Activated CD4-positive, alpha-beta memory T cell treated with anti-CD3 and anti-CD28 coated beads for 36 hours (primary cell): ENCODE results near the gene CFAP73. TPM values are rescaled to one million over a fixed set of nuclear protein-coding genes. Genes with fewer than 3 reads are reported as not detected.
"Not testable (repeated sequence)": the region's sequence is repeated elsewhere in the genome, so short reads cannot be mapped to it uniquely, and the experiment has no call there.

Experiments
- CTCF ChIA-PET: fragments of 350-600 bp; sonication (Branson Sonifier 250); formaldehyde crosslinking; loops from one replicate; lab custom pipeline; 2021; ENCODE audit warnings: antibody characterized with exemption, inconsistent platforms; lab: Charles Lee
- POLR2A ChIA-PET: fragments of 350-600 bp; sonication (Branson Sonifier 250); formaldehyde crosslinking; loops from one replicate; lab custom pipeline; 2021; ENCODE audit warnings: antibody characterized with exemption; lab: Charles Lee
- DNase-seq: peaks from one replicate; pipeline ENCODE4 v3.0.0-alpha.2; 2020
- H3K27ac Mint-ChIP-seq: one replicate; pipeline ENCODE4 v1.8.0; 2021; ENCODE audit warnings: mixed read lengths
- H3K27me3 Mint-ChIP-seq: one replicate; pipeline ENCODE4 v1.8.0; 2021; ENCODE audit warnings: mixed read lengths
- H3K36me3 Mint-ChIP-seq: one replicate; pipeline ENCODE4 v1.8.0; 2021; ENCODE audit warnings: mixed read lengths
- H3K4me1 Mint-ChIP-seq: one replicate; pipeline ENCODE4 v1.8.0; 2021; ENCODE audit warnings: low read depth, mixed read lengths
- H3K4me3 Mint-ChIP-seq: one replicate; pipeline ENCODE4 v1.8.0; 2021; ENCODE audit warnings: mild to moderate bottlenecking, mixed read lengths
- H3K9me3 Mint-ChIP-seq: one replicate; pipeline ENCODE4 v1.8.0; 2021; ENCODE audit warnings: mixed read lengths
- intact Hi-C: fragments of 100-400 bp; cut with micrococcal nuclease; formaldehyde crosslinking; loops from one replicate; pipeline ENCODE4 v1.15.1; 2023
- total RNA-seq, 2 experiments: library from RNA; stranded (reverse); gene quantifications; one replicate each; pipeline ENCODE4 v1.2.3, GENCODE V29; 2021

CFAP73 gene
- total RNA-seq, 2 experiments from 2014 or later = 0.90 to 0.94 TPM

DNA sequence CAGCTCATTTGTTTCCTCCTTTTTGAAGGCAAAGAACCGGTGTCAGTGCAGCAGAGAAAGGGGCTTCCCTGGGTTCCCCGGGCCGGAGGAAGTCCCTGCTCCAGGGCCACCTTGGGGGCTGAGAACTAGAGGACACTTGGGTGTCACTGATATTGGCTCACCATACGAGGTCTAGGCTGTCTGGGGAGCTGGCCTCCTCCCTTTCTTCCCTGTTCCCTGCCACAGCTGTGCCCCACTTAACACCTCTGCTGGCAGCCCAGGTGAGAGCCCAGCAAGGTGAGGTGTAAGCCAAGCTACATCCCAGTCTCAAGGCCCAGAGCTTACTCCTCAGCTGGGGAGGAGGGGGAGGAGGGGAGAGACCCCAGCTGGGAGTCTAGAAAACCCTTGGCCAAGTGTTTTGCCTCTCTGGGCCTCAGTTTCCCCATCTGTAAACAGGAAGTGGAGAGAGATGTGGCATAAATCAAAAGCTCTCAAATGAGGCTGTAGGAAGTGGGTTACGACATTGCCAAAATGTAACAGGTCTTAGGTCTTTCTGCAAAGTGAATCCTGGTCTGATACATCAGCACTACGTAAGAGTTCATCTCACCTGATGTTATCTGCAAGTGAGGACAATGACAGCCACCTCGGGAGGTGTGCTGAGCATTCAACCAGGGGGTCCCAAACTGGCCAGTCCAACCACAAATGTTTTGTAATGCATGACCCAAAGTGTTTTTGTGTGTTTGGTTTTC lies 39.5 kb upstream of the CFAP73 start:
- CTCF ChIA-PET = interaction anchor here (2.9 kb wide), 1 partner anchor 11 kb away, joined by 12 read pairs; no protein-coding TSS in a partner anchor
- no peak overlapping the region for H3K4me3 Mint-ChIP-seq
- POLR2A ChIA-PET = no interaction called here
- peaks cover 4% of the 10 kb centered on the region for H3K4me1 Mint-ChIP-seq
- DNase-seq = no peak
- no peaks in the 10 kb centered on the region for H3K27me3 Mint-ChIP-seq
- no peaks in the 10 kb centered on the region for H3K36me3 Mint-ChIP-seq
- H3K27ac Mint-ChIP-seq = no peak overlapping the region
- intact Hi-C loops = no loop called here
- no peaks in the 10 kb centered on the region for H3K9me3 Mint-ChIP-seq

DNA sequence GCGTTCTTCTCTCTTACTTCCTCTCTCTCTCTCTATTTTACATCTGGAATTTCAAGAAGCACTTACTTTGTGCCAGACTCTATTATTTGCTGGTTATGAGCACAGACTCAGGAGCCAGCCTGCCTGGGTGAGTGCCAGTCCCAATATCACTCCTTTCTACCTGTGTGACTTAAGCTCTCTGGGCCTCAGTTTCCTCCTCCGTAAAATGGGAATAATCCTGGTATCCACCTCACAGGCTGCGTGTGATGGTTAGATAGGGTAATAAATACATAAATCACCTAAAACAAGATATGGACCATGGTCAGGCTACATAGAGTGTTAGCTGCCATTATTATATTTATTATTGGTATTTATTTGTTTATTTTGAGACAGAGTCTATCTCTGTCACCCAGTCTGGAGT lies 38.3 kb upstream of the CFAP73 start:
- H3K4me3 Mint-ChIP-seq = no peak overlapping the region
- no peaks in the 10 kb centered on the region for H3K36me3 Mint-ChIP-seq
- CTCF ChIA-PET = interaction anchor here (1.1 to 2.9 kb wide), 2 partner anchors 13 to 63 kb away, joined by 4 to 12 read pairs; no protein-coding TSS in a partner anchor
- intact Hi-C loops = no loop called here
- no peaks in the 10 kb centered on the region for H3K27me3 Mint-ChIP-seq
- no peaks in the 10 kb centered on the region for H3K9me3 Mint-ChIP-seq
- no peak overlapping the region for H3K27ac Mint-ChIP-seq
- POLR2A ChIA-PET = no interaction called here
- DNase-seq = no peak
- H3K4me1 Mint-ChIP-seq = peaks cover 4% of the 10 kb centered on the region

DNA sequence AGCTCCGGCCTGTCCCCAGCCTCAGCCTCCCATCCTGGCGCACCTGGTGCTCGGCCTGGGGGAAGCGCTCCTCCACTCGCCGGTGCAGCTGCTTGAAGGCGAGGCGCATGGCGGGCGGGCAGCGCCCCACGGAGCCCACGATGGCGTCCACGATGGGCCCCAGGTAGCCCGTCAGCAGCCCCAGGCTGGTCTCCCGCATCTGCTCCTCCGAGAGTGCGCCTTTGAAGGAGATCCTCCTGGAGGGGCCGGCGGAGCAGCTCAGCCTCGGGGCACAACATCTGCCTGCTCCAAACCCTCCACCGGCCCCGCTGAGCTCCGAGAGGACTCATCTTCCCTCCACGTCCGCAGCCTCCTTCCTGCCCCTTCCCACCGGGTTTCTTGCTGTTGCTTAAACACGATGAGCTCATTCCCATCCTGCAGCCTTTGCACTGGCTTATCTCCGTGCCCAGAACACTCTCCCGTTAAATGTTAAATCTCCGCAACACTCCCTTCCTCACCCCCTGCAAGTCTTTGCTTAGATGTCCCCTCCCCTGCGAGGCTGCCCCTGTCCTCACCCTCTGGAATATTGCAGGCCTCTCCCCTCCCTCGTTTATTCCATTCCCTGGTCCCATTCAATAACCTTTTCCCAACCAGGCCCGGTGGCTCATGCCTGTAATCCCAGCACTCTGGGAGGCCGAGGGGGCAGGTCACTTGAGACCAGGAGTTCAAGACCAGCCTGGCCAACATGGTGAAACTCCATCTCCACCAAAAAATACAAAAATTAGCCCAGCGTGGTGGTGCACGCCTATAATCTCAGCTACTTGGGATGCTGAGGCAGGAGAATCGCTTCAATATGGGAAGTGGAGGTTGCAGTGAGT lies 37.3 kb upstream of the CFAP73 start:
- DNase-seq = no peak
- H3K27me3 Mint-ChIP-seq = no peaks in the 10 kb centered on the region
- ChIA-PET POLR2A (no interaction called here), CTCF (interaction anchor here (1.1 kb wide), 1 partner anchor 62 kb away, joined by 4 read pairs; no protein-coding TSS in a partner anchor)
- H3K9me3 Mint-ChIP-seq = no peaks in the 10 kb centered on the region
- no peak overlapping the region for H3K4me3 Mint-ChIP-seq
- H3K36me3 Mint-ChIP-seq = no peaks in the 10 kb centered on the region
- no peak overlapping the region for H3K27ac Mint-ChIP-seq
- intact Hi-C loops = no loop called here
- peaks cover 4% of the 10 kb centered on the region for H3K4me1 Mint-ChIP-seq

GRCh38 chr12:113113397-113113796 lies 36.1 kb upstream of the CFAP73 start:
- intact Hi-C loops = no loop called here
- Mint-ChIP-seq H3K9me3 (no peaks in the 10 kb centered on the region), H3K4me1 (peaks cover 4% of the 10 kb centered on the region), H3K4me3 (no peak overlapping the region), H3K27me3 (no peaks in the 10 kb centered on the region), H3K27ac (no peak overlapping the region), H3K36me3 (no peaks in the 10 kb centered on the region)
- DNase-seq = no peak
- ChIA-PET CTCF (no interaction called here), POLR2A (no interaction called here)

DNA sequence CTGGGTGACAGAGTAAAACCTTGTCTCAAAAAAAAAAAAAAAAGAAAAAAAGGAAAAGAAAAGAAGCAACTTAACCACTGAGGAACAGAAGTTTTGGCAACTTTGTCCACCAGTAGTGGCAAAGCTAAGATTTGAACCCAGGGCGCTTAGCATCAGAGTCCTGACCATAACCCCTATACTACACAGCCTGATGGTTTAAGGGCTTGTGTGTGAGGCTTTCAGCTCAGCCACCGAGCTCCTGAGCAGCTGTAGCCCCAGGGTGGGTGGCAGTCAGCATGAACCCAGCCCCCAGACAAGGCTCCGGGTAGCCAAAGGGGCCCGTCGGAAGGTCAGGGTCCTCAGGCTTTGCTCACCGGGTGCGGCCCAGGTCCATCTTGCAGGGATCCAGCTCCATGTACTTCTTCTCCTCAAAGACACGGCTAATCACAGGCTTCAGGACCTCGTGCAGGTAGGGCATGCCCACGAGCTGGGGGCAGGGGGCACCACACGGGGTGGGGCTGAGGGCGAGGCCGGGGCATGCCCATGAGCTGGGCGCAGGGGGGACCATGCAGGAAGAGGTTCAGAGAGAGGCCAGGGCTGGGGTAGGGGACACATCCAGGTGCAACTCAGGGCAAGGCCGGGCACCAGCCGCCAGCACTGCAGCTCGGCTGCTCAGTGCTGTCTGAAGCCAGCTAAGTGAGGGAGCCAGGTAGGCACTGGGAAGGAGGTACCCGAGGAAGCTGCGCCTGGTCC lies 34.9 kb upstream of the CFAP73 start:
- H3K27ac Mint-ChIP-seq = no peak overlapping the region
- H3K4me3 Mint-ChIP-seq = no peak overlapping the region
- POLR2A ChIA-PET = no interaction called here
- H3K27me3 Mint-ChIP-seq = no peaks in the 10 kb centered on the region
- no peaks in the 10 kb centered on the region for H3K36me3 Mint-ChIP-seq
- no peak for DNase-seq
- CTCF ChIA-PET = interaction anchor here (0.6 to 0.8 kb wide), 2 partner anchors 19 to 39 kb away, joined by 3 to 4 read pairs; no protein-coding TSS in a partner anchor
- no peaks in the 10 kb centered on the region for H3K9me3 Mint-ChIP-seq
- H3K4me1 Mint-ChIP-seq = peaks cover 4% of the 10 kb centered on the region
- intact Hi-C loops = no loop called here

DNA sequence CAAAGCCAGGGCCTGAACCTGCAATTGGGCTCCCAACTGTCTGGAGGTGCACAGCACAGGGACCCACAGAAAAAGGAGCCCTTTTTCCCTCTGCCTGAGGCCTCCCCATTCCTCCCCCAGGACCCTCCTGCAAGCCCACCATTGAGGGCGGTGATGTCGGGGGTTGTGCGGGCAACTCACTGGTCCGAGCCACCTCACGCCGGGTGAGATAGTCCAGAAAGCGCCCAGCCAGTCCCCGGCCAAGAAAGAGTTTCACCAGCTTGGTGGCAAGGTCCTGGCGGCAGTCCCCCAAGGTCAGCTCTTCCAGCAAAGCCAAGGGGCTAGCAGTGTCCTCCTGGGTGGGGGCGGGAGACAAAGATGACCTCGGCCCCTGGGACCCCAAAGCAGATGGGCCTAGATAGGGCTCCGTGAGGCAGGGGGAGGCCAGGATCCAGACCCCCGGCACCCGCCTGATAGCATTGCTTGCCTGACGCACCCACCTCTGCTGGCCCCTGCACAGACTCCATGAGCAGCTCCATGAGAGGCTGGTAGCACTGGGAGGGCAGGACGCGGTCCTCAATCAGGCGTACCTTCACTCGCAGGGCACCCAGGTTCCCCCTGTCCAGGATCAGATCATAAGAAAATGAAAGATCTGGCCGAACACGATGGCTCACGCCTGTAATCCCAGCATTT lies 33.9 kb upstream of the CFAP73 start:
- Mint-ChIP-seq H3K4me1 (no peaks in the 10 kb centered on the region), H3K4me3 (no peak overlapping the region), H3K36me3 (no peaks in the 10 kb centered on the region), H3K9me3 (no peaks in the 10 kb centered on the region), H3K27ac (no peak overlapping the region), H3K27me3 (no peaks in the 10 kb centered on the region)
- intact Hi-C loops = no loop called here
- CTCF ChIA-PET = no interaction called here
- POLR2A ChIA-PET = no interaction called here
- no peak for DNase-seq

DNA sequence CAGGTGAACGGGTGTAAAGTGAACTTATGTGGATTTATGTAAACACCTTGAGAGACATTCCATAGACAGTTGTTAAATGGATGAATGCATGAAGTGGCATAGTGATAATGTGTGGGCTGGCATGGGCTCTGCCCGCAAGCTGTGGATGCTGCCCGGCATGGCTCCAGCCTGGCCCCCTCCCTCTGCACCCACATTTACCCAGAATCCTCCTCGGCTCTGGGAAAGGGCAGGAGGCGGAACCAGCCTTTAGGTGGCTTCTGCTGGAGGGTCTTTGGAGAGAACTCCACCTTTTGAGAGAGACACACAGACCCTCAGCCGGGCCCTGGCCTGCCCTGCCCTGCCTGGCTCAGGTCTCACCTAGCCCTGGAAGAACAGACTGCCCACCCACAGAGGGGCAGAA lies 32.6 kb upstream of the CFAP73 start:
- POLR2A ChIA-PET = no interaction called here
- Mint-ChIP-seq H3K27me3 (no peaks in the 10 kb centered on the region), H3K4me3 (no peak overlapping the region), H3K27ac (no peak overlapping the region), H3K36me3 (no peaks in the 10 kb centered on the region), H3K4me1 (no peaks in the 10 kb centered on the region), H3K9me3 (no peaks in the 10 kb centered on the region)
- no peak for DNase-seq
- intact Hi-C loops = no loop called here
- CTCF ChIA-PET = interaction anchor here (1.4 kb wide), 1 partner anchor 19 kb away, joined by 4 read pairs; no protein-coding TSS in a partner anchor

GRCh38 chr12:113117684-113118083 lies 31.8 kb upstream of the CFAP73 start:
- CTCF ChIA-PET = interaction anchor here (1.4 kb wide), 1 partner anchor 19 kb away, joined by 4 read pairs; no protein-coding TSS in a partner anchor
- H3K27ac Mint-ChIP-seq, POLR2A ChIA-PET, H3K36me3 Mint-ChIP-seq, intact Hi-C loops, H3K4me1 Mint-ChIP-seq, H3K27me3 Mint-ChIP-seq, H3K9me3 Mint-ChIP-seq, H3K4me3 Mint-ChIP-seq, DNase-seq: not testable (repeated sequence)

DNA sequence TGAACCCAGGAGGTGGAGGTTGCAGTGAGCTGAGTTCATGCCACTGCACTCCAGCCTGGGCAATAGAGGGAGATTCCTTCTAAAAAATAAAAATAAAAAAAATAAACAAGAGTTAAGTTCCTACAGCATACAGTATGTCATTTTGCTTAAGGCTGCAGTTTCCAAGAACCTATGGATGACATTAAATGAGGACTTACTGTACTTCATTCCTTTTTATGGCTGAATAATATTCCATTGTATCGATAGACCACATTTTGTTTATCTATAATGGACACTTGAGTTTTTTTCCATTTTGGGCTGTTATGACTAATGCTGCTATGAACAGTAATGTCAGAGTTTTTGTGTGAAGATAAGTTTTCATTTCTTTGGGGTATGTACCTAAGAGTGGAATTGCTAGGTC lies 31.4 kb upstream of the CFAP73 start:
- Mint-ChIP-seq H3K36me3 (peaks cover under 1% of the 10 kb centered on the region), H3K27ac (no peak overlapping the region), H3K9me3 (peaks cover 4% of the 10 kb centered on the region), H3K4me1 (no peaks in the 10 kb centered on the region), H3K4me3 (no peak overlapping the region), H3K27me3 (no peaks in the 10 kb centered on the region)
- POLR2A ChIA-PET = no interaction called here
- intact Hi-C loops = no loop called here
- DNase-seq = no peak
- CTCF ChIA-PET = interaction anchor here (1.4 kb wide), 1 partner anchor 20 kb away, joined by 4 read pairs; no protein-coding TSS in a partner anchor

- CTCF ChIA-PET = interaction anchor here (0.8 to 1.5 kb wide), 5 partner anchors 32 to 127 kb away, joined by 4 to 6 read pairs (median 4); no protein-coding TSS in a partner anchor
- POLR2A ChIA-PET = no interaction called here
- intact Hi-C loops = no loop called here
Observed at GRCh38 chr12:113119980-113120669, 29.4 kb upstream of the CFAP73 start.

More at GRCh38 chr12:113119980-113120669, 29.4 kb upstream of the CFAP73 start:
- H3K4me3 Mint-ChIP-seq = no peak overlapping the region
- H3K27ac Mint-ChIP-seq = no peak overlapping the region
- H3K9me3 Mint-ChIP-seq = peaks cover 10% of the 10 kb centered on the region
- no peaks in the 10 kb centered on the region for H3K27me3 Mint-ChIP-seq
- no peaks in the 10 kb centered on the region for H3K4me1 Mint-ChIP-seq
- no peak for DNase-seq
- H3K36me3 Mint-ChIP-seq = peaks cover 3% of the 10 kb centered on the region
